Upper lobe of left lung (tissue), 4 donors: ENCODE data around the gene AQP12A.

Source experiments
- POLR2A ChIP-seq, 4 donors: fragments of 450-650 bp; IDR thresholded peaks; one replicate each; pipeline ENCODE4 v1.5.1; 2016 to 2017; ENCODE audit warnings: antibody characterized with exemption in 4 of 4, mild to moderate bottlenecking in 2 of 4
- TF ChIP-seq, protein P1 (sequence below), 6 experiments: fragments of 450-650 bp in 4 of 6; fragments of 200-600 bp in 2 of 6; sonication (generic) in 2 of 6; IDR thresholded peaks; one replicate each; pipeline ENCODE4 v1.5.1; 2016 to 2019; ENCODE audit warnings: antibody characterized with exemption in 6 of 6

DNA sequence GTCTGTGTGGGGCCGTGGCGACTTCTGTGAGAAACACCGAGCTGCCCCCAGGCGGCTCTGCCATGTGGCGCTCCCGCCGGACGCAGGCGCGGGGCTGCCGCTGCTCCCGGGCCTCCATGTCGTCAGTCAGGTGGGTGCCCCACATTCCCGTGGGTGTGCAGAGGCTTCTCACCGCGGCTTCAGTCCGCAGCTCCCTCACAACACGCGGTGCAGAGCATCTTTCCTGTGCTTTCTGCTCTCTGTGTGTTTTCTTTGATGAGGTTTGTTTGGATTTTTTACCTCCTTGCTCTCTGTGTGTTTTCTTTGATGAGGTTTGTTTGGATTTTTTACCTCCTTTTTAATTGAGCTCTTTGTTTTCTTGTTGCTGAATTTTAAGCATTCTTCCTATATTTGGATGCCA, 13.0 kb downstream of the AQP12A start:
- TF ChIP-seq, protein P1, sequence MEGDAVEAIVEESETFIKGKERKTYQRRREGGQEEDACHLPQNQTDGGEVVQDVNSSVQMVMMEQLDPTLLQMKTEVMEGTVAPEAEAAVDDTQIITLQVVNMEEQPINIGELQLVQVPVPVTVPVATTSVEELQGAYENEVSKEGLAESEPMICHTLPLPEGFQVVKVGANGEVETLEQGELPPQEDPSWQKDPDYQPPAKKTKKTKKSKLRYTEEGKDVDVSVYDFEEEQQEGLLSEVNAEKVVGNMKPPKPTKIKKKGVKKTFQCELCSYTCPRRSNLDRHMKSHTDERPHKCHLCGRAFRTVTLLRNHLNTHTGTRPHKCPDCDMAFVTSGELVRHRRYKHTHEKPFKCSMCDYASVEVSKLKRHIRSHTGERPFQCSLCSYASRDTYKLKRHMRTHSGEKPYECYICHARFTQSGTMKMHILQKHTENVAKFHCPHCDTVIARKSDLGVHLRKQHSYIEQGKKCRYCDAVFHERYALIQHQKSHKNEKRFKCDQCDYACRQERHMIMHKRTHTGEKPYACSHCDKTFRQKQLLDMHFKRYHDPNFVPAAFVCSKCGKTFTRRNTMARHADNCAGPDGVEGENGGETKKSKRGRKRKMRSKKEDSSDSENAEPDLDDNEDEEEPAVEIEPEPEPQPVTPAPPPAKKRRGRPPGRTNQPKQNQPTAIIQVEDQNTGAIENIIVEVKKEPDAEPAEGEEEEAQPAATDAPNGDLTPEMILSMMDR (IDR thresholded peaks at IDR 0.05) = no peak
- TF ChIP-seq POLR2A (IDR thresholded peaks at IDR 0.05) = no peak
